Endothelial cell of umbilical vein (primary cell): ENCODE data around the gene NKX1-2. TPM values are rescaled to one million over a fixed set of nuclear protein-coding genes. Genes with fewer than 3 reads are reported as not detected.

Experiments used
- BruUV-seq: library from RNA; stranded (reverse); fragments of 400-500 nt; replicated peaks from 2 replicates; lab custom pipeline; 2021; lab: Mats Ljungman, UMichigan
- CTCF ChIA-PET: fragments of 300-600, 350-600 bp; sonication (Branson Sonifier 250); formaldehyde crosslinking; loops from one replicate; lab custom pipeline; 2021; ENCODE audit warnings: antibody characterized with exemption, inconsistent platforms; lab: Charles Lee
- POLR2A ChIA-PET: fragments of 300-600, 350-600 bp; sonication (Branson Sonifier 250); formaldehyde crosslinking; loops from one replicate; lab custom pipeline; 2021; ENCODE audit warnings: antibody characterized with exemption, inconsistent platforms; lab: Charles Lee
- DNase-seq: peaks from one replicate; pipeline ENCODE4 v3.0.0-alpha.2; 2011; ENCODE audit warnings: low read depth, low spot score
- FAIRE-seq: peaks from 2 replicates; lab custom pipeline; 2011; peaks lifted over from hg19 to GRCh38; lab: Jason Lieb, UNC
- H2AFZ ChIP-seq: 2 replicates; pipeline ENCODE4 v1.6.0; 2012; ENCODE audit warnings: low read depth, low read length, control low read depth, inconsistent platforms
- H3K27ac ChIP-seq: 2 replicates; pipeline ENCODE4 v1.5.1; 2011; ENCODE audit warnings: low read depth, mild to moderate bottlenecking, control low read depth, low read length, moderate library complexity; ENCODE audit not compliant: insufficient read depth
- H3K27me3 ChIP-seq, 2 experiments: 2 replicates each; pipeline versions ENCODE4 v1.6.0 to v1.6.1; 2011; ENCODE audit warnings: low read length in 2 of 2, mixed read lengths in 1 of 2; ENCODE audit not compliant: control insufficient read depth in 2 of 2, insufficient read depth in 2 of 2
- H3K36me3 ChIP-seq, 2 experiments: 2 replicates in 1 of 2; 3 replicates in 1 of 2; pipeline ENCODE4 v1.5.1; 2011; ENCODE audit warnings: low read length in 2 of 2, mild to moderate bottlenecking in 1 of 2, moderate library complexity in 1 of 2; ENCODE audit not compliant: control insufficient read depth in 2 of 2, insufficient read depth in 2 of 2; ENCODE audit errors: extremely low read depth in 1 of 2
- H3K4me1 ChIP-seq: 3 replicates; pipeline ENCODE4 v1.5.1; 2011; ENCODE audit warnings: mild to moderate bottlenecking, low read length; ENCODE audit not compliant: control insufficient read depth, insufficient read depth; ENCODE audit errors: extremely low read depth
- H3K4me2 ChIP-seq: 2 replicates; pipeline ENCODE4 v1.6.1; 2011; ENCODE audit warnings: low read length, control low read depth, mixed read lengths; ENCODE audit not compliant: insufficient read depth
- H3K4me3 ChIP-seq, 3 experiments: fragments of 200-600 bp in 1 of 3; sonication (generic), shearing (Covaris generic) in 1 of 3; replicated peaks in 1 of 3; 2 replicates each; pipeline ENCODE4 v1.5.1; 2011 to 2016; ENCODE audit warnings: control low read depth in 3 of 3, low read length in 3 of 3, mild to moderate bottlenecking in 2 of 3, inconsistent platforms in 1 of 3, low read depth in 1 of 3, moderate library complexity in 1 of 3; ENCODE audit not compliant: insufficient read depth in 1 of 3
- H3K79me2 ChIP-seq: 2 replicates; pipeline ENCODE4 v1.6.0; 2012; ENCODE audit warnings: low read length, inconsistent platforms; ENCODE audit not compliant: control insufficient read depth, insufficient read depth
- H3K9ac ChIP-seq: replicated peaks from 2 replicates; pipeline ENCODE3; 2011; ENCODE audit warnings: low read length, control low read depth; ENCODE audit not compliant: insufficient read depth; ENCODE audit errors: extremely low read depth
- H3K9me1 ChIP-seq: replicated peaks from 3 replicates; pipeline ENCODE4 v1.6.0; 2011; ENCODE audit warnings: mild to moderate bottlenecking, low read length; ENCODE audit not compliant: control insufficient read depth, insufficient read depth; ENCODE audit errors: extremely low read depth
- H3K9me3 ChIP-seq: replicated peaks from 2 replicates; pipeline ENCODE4 v1.5.1; 2012; ENCODE audit warnings: low read length, inconsistent platforms; ENCODE audit not compliant: control insufficient read depth, insufficient read depth
- H4K20me1 ChIP-seq: replicated peaks from 2 replicates; pipeline ENCODE3; 2011; ENCODE audit warnings: mild to moderate bottlenecking, low read length; ENCODE audit not compliant: control insufficient read depth, insufficient read depth; ENCODE audit errors: extremely low read depth
- CTCF ChIP-seq, 2 donors: IDR thresholded peaks; 1 replicate in 1 of 2; 2 replicates in 1 of 2; pipeline ENCODE4 v1.5.1; 2011; ENCODE audit warnings: low read length in 2 of 2, mild to moderate bottlenecking in 2 of 2, moderate library complexity in 2 of 2, control low read depth in 1 of 2, inconsistent platforms in 1 of 2, low read depth in 1 of 2; ENCODE audit not compliant: insufficient read depth in 1 of 2; ENCODE audit errors: extremely low read depth in 1 of 2
- FOS ChIP-seq: IDR thresholded peaks from 2 replicates; pipeline ENCODE4 v1.6.1; 2011; ENCODE audit warnings: mild to moderate bottlenecking, low read length, moderate library complexity, borderline replicate concordance; ENCODE audit not compliant: insufficient read depth
- dilution Hi-C: fragments of 300-500 bp; cut with MboI; formaldehyde crosslinking; loops from one replicate; pipeline ENCODE4 v1.15.0; 2019; ENCODE audit warnings: low sequenced_read_pairs; ENCODE audit not compliant: extremely low pct_ligation_motif_present
- intact Hi-C: fragments of 100-400 bp; cut with micrococcal nuclease; formaldehyde crosslinking; loops from one replicate; pipeline ENCODE4 v1.10.0; 2022
- polyA plus RNA-seq, 4 experiments: library from polyadenylated mRNA; depleted of rRNA in 3 of 4; stranded (reverse) in 3 of 4; unstranded in 1 of 4; fragments of >200 nt; gene quantifications; 2 replicates each; pipeline versions ENCODE4 v1.2.1 to v1.2.3, GENCODE V29; 2011 to 2012; ENCODE audit warnings: missing spikeins in 1 of 4
- total RNA-seq: library from RNA; stranded (reverse); gene quantifications from 2 replicates; pipeline ENCODE4 v1.2.3, GENCODE V29; 2021

The NKX1-2 gene
- total and polyA plus RNA-seq, 2 donors (not counting 3 experiments of a cell fraction or from before 2014, with no cell fraction given), result not detected

- DNase-seq, result no peak
- ChIA-PET CTCF (no interaction called here), POLR2A (no interaction called here)
- Histone ChIP-seq H3K36me3 (no peaks in the 10 kb centered on the region), H4K20me1 (no peaks in the 10 kb centered on the region), H2AFZ (no peak overlapping the region), H3K9ac (no peak overlapping the region), H3K27ac (no peak overlapping the region), H3K79me2 (no peaks in the 10 kb centered on the region), H3K4me3 (no peak overlapping the region), H3K4me1 (no peaks in the 10 kb centered on the region), H3K4me2 (no peak overlapping the region), H3K9me1 (no peaks in the 10 kb centered on the region), H3K27me3 (no peaks in the 10 kb centered on the region), H3K9me3 (no peaks in the 10 kb centered on the region)
- no TSS peak for BruUV-seq
- dilution Hi-C loops, result no loop called here
- no peak for FAIRE-seq
- no peak for TF ChIP-seq FOS
- intact Hi-C loops, result no loop called here
These were observed 36.8 kb upstream of the NKX1-2 start for GRCh38 chr10:124486635-124487034.

- Histone ChIP-seq H3K27ac (no peak overlapping the region), H3K4me1 (no peaks in the 10 kb centered on the region), H3K9me3 (no peaks in the 10 kb centered on the region), H3K4me2 (no peak overlapping the region), H3K9ac (no peak overlapping the region), H3K4me3 (no peak overlapping the region), H3K27me3 (no peaks in the 10 kb centered on the region), H3K36me3 (no peaks in the 10 kb centered on the region), H2AFZ (no peak overlapping the region), H4K20me1 (no peaks in the 10 kb centered on the region), H3K9me1 (no peaks in the 10 kb centered on the region), H3K79me2 (no peaks in the 10 kb centered on the region)
- intact Hi-C loops, result no loop called here
- TF ChIP-seq CTCF (IDR thresholded peaks at IDR 0.05; ENCODE audit: extremely low read depth in 1 of 2, insufficient read depth in 1 of 2, low read depth in 1 of 2, low read length in 2 of 2), result no peak
- dilution Hi-C loops, result no loop called here
- ChIA-PET POLR2A (no interaction called here), CTCF (no interaction called here)
- DNase-seq, result no peak
- no peak for FAIRE-seq
- BruUV-seq, result no TSS peak
These were observed 34.8 kb upstream of the NKX1-2 start for GRCh38 chr10:124484661-124485060.
